ENCODE data around the gene E2F2.

DNA sequence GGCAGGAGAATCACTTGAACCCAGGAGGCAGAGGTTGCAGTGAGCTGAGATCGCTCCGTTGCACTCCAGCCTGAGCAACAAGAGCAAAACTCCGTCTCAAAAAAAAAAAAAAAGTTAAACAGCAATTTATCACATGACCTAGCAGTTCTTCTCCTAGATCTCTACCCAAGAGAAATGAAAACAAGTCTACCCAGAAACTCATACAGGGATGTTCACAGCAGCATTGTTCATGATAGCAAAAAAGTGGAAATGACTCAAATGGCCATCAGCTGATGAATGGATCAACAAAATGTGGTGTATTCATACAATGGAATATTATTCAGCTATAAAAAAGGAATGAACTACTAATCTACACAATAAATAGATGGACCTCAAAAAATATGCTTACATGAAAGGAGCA, 40.4 kb upstream of the E2F2 start:
- no peak for TF ChIP-seq POLR2AphosphoS5 (IDR thresholded peaks at IDR 0.05; ENCODE audit: low read depth, low read length)
- no peak for TF ChIP-seq TAF1 (IDR thresholded peaks at IDR 0.05; ENCODE audit: borderline replicate concordance, insufficient read depth, low read length)
- no peak for TF ChIP-seq REST (IDR thresholded peaks at IDR 0.05; ENCODE audit: insufficient read depth in 1 of 2, low read depth in 2 of 2, low read length in 2 of 2)
